ENCODE results near the gene POLR1A. TPM values are rescaled to one million over a fixed set of nuclear protein-coding genes. Genes with fewer than 3 reads are reported as not detected.

POLR1A gene
- 58.1 and 58.2 TPM in 2 replicates for total RNA-seq (2021; fragmentation: NEBNext Ultra II Directional; extraction: Animal tissue kit (Norgen Biotek cat#: 25700))
- 8.9 and 9.6 TPM in 2 replicates for polyA plus RNA-seq (2011; rRNA removed)
- polyA plus RNA-seq (2011; cell fraction: cytosol; rRNA removed): 8.3 TPM
- 19.0 TPM for polyA plus RNA-seq (2011; cell fraction: nucleus; rRNA removed)
- 17.6 to 34.2 TPM (median 28.7 TPM) in 4 replicates for polyA plus RNA-seq (2012, experiment 1 of 2)
- polyA plus RNA-seq (2012, experiment 2 of 2): 5.8 TPM
- 11.9 TPM for polyA plus RNA-seq (2013, experiment 1 of 2)
- polyA plus RNA-seq (2013, experiment 2 of 2): 10.2 TPM
- 34.2 and 43.8 TPM in 2 replicates for polyA minus RNA-seq (2011; rRNA and poly(A)+ RNA removed)
- 66.1 TPM for polyA minus RNA-seq (2011; cell fraction: cytosol; rRNA and poly(A)+ RNA removed)
- 31.5 TPM for polyA minus RNA-seq (2011; cell fraction: nucleus; rRNA and poly(A)+ RNA removed)
- long read RNA-seq, experiment 1, partial matches to known transcripts: 9 of 27 reads
- long read RNA-seq, experiment 1, other reads (novel, unspliced or antisense): 18 of 27 reads
- long read RNA-seq, experiment 2, partial matches to known transcripts: 2 of 15 reads
- long read RNA-seq, experiment 2, other reads (novel, unspliced or antisense): 13 of 15 reads

DNA sequence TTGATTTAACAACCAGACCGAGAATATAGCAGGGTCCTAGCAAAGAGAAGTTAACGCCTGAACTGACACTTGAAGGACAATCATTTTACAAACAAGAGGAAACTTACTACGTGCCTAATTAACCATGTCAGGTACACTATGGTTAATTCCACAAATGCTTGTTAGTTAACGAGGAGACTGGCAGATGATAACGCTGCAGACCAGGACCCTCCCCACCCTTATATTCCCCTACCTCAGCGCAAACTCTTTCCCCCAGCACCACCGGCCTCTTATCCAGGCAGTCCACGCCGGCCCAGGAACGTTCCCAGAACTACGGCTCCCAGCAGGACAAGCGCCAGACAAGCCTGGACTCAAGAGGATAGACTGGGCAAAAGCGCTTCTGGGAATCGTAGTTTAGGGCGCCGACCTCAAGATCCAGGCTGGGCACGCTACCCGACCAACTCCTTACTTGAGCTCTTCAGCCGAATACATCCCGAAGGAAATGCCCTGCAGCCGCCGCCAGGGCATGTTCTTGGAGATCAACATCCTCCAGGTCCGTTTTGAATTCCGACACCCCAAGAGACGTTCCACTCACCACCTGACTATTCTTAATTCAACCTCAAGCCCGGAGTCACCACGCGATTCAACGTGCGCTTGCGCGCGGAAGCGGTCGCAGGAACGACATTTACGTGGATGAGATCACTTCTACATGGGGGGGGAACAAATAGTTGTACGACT lies at the start of gene POLR1A:
TSS of gene POLR1A (minus strand) at position 635 of the 717 bp plus-strand sequence. CDS start at position 525, 110 bp downstream.
- peak within 1 kb of the TSS; percentile 80 to 99 (median 96) for H3K9ac ChIP-seq (replicated peaks in 1 of 4; ENCODE audit: extremely low read depth in 1 of 4, low read depth in 3 of 4, low read length in 3 of 4)
- no peak within 1 kb of the TSS for H3K14ac ChIP-seq (ENCODE audit: insufficient read length)
- CTCF ChIA-PET (ENCODE audit: partially characterized antibody): interaction anchor here (0.6 to 4.1 kb wide), 2 partner anchors 17 to 335 kb away, joined by 4 to 16 read pairs; no protein-coding TSS in a partner anchor
- WGBS, 2 experiments (ENCODE audit: extremely low coverage in 1 of 2, insufficient coverage in 1 of 2, insufficient read length in 1 of 2, insufficient replicate concordance in 2 of 2, low coverage in 1 of 2, low lambda C conversion rate in 2 of 2, missing lambda C conversion rate in 1 of 2): 2% methylated on average over 38 of the region's 38 CpGs; no CpG with 5 or more reads in 1 of the 2 experiments
- FAIRE-seq (peak; percentile 68), DNase-seq (ENCODE audit: low read depth in 1 of 2, low spot score in 2 of 2) (peak; percentile 76 to 85)
- H3K79me1 ChIP-seq (ENCODE audit: low read depth, low read length): no peaks in the 10 kb centered on the region; the same call in 1 of the 2 replicates
- H3K4me1 ChIP-seq (replicated peaks in 1 of 4; ENCODE audit: control insufficient read depth in 3 of 4, insufficient read depth in 4 of 4, low read length in 3 of 4): peaks cover 0 to 4% (median 0%) of the 10 kb centered on the region in 4 experiments; a peak in 1 of 7 replicates
- H3K4me3 ChIP-seq (ENCODE audit: extremely low read depth in 1 of 4, insufficient read depth in 2 of 4, low read depth in 3 of 4, low read length in 4 of 4): peak within 1 kb of the TSS; percentile 96 to 99 (median 97)
- H3K23me2 ChIP-seq (ENCODE audit: low read depth, low read length): no peaks in the 10 kb centered on the region; the same call in 1 of the 2 replicates
- H3K27ac ChIP-seq (ENCODE audit: low read depth, low read length): peak within 1 kb of the TSS; percentile 94
- POLR2A ChIA-PET (ENCODE audit: partially characterized antibody): interaction anchor here (0.8 to 12.1 kb wide), 21 partner anchors 10 to 494 kb away, joined by 3 to 119 read pairs (median 4); partner anchors contain the start of genes C2orf68 and IMMT
- H2AFZ ChIP-seq (ENCODE audit: low read length): peak within 1 kb of the TSS; percentile 95
- H3K4ac ChIP-seq (replicated peaks; ENCODE audit: insufficient read length, low read depth, low read length): no peak within 1 kb of the TSS
- H4K91ac ChIP-seq (replicated peaks; ENCODE audit: insufficient read length, low read length): no peak within 1 kb of the TSS
- H3K23ac ChIP-seq (ENCODE audit: insufficient read length): no peak within 1 kb of the TSS
- peak within 1 kb of the TSS; percentile 89; the same call in 1 of the 2 replicates for H4K8ac ChIP-seq (ENCODE audit: extremely low read depth, insufficient read depth, low read length)
- no peaks in the 10 kb centered on the region for H3K27me3 ChIP-seq (replicated peaks in 1 of 4; ENCODE audit: control insufficient read depth in 3 of 4, extremely low read depth in 1 of 4, insufficient read depth in 3 of 4, low read length in 3 of 4)
- H2BK12ac ChIP-seq (ENCODE audit: low read depth, low read length): peak within 1 kb of the TSS; percentile 30; the same call in 1 of the 2 replicates
- H2BK15ac ChIP-seq (ENCODE audit: low read length): no peak within 1 kb of the TSS
- H4K5ac ChIP-seq (ENCODE audit: insufficient read length, low read depth, low read length): peak within 1 kb of the TSS; percentile 76
- H3K4me2 ChIP-seq (ENCODE audit: insufficient read depth in 1 of 2, low read depth in 2 of 2, low read length in 2 of 2): peak within 1 kb of the TSS; percentile 83 to 84
- H3K18ac ChIP-seq (ENCODE audit: extremely low read depth, low read length): peak within 1 kb of the TSS; percentile 80; the same call in 1 of the 2 replicates
- peak within 1 kb of the TSS; percentile 95 for H2BK5ac ChIP-seq (ENCODE audit: low read depth, low read length)
- no peaks in the 10 kb centered on the region for H3K9me3 ChIP-seq (ENCODE audit: insufficient read depth in 2 of 2, low read depth in 1 of 2, low read length in 1 of 2)
- H2BK120ac ChIP-seq (replicated peaks; ENCODE audit: low read depth, low read length): no peak within 1 kb of the TSS
- H2BK20ac ChIP-seq (ENCODE audit: low read length): no peak within 1 kb of the TSS
- peaks cover 2 to 24% (median 16%) of the 10 kb centered on the region in 4 experiments for H3K36me3 ChIP-seq (ENCODE audit: control insufficient read depth in 2 of 4, insufficient read depth in 4 of 4, low read length in 3 of 4)
- peak within 1 kb of the TSS; percentile 19; the same call in 1 of the 2 replicates for H2AK5ac ChIP-seq (ENCODE audit: low read depth, low read length)
- H4K20me1 ChIP-seq (replicated peaks in 1 of 2; ENCODE audit: control insufficient read depth in 1 of 2, insufficient read depth in 2 of 2, low read length in 2 of 2): peaks cover 2 to 13% of the 10 kb centered on the region in 2 experiments
- peak within 1 kb of the TSS; percentile 43 for H3K56ac ChIP-seq (replicated peaks; ENCODE audit: insufficient read length, low read depth, low read length)
- H3K79me2 ChIP-seq (ENCODE audit: control insufficient read depth in 1 of 2, insufficient read depth in 2 of 2, low read length in 2 of 2): peaks cover 32 to 91% of the 10 kb centered on the region in 2 experiments
- TF ChIP-seq PHF8 (conservative IDR thresholded peaks at IDR 0.05; ENCODE audit: low read depth, low read length): peak; percentile 29; the same call in 1 of the 2 replicates
- no peak for TF ChIP-seq EZH2 (IDR thresholded peaks at IDR 0.05; ENCODE audit: low read depth, low read length, severe bottlenecking)
- TF ChIP-seq, protein P1, sequence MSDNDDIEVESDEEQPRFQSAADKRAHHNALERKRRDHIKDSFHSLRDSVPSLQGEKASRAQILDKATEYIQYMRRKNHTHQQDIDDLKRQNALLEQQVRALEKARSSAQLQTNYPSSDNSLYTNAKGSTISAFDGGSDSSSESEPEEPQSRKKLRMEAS (IDR thresholded peaks at IDR 0.05): peak; percentile 10; the same call in 1 of the 2 replicates
- TF ChIP-seq POLR2A (IDR thresholded peaks at IDR 0.05; ENCODE audit: control extremely low read depth in 1 of 2, low read depth in 2 of 2, low read length in 2 of 2): peak in 1 of 2 experiments; percentile 79; a peak in 1 of 3 replicates
- TF ChIP-seq EGR1 (IDR thresholded peaks at IDR 0.05; ENCODE audit: borderline replicate concordance, low read depth, low read length): no peak
- TF ChIP-seq RNF2 (IDR thresholded peaks at IDR 0.05; ENCODE audit: borderline replicate concordance, low read depth, low read length, missing control alignments, poor library complexity, severe bottlenecking): no peak
- TF ChIP-seq SIN3A (conservative IDR thresholded peaks at IDR 0.05 in 1 of 2, IDR thresholded peaks at IDR 0.05 in 1 of 2; ENCODE audit: low read depth in 1 of 2, low read length in 2 of 2): peak; percentile 60 to 93; a peak in 3 of 4 replicates

Data from H1 (cell line).